Hepatocyte (in vitro differentiated cells): ENCODE data around the gene SRP72. TPM values are rescaled to one million over a fixed set of nuclear protein-coding genes. Genes with fewer than 3 reads are reported as not detected.

Experiments used
- DNase-seq: peaks from one replicate; pipeline ENCODE4 v3.0.0-alpha.2; 2016; ENCODE audit warnings: low spot score
- H2AFZ ChIP-seq: fragments of 200-600 bp; sonication (generic); 2 replicates; pipeline ENCODE4 v1.6.0; 2016; ENCODE audit warnings: antibody characterized with exemption, mild to moderate bottlenecking
- H3K27ac ChIP-seq: fragments of 200-600 bp; sonication (generic); 2 replicates; pipeline ENCODE4 v1.5.1; 2016; ENCODE audit warnings: mild to moderate bottlenecking
- H3K27me3 ChIP-seq: fragments of 200-600 bp; sonication (generic); 2 replicates; pipeline ENCODE4 v1.6.1; 2016
- H3K36me3 ChIP-seq: fragments of 200-600 bp; sonication (generic); replicated peaks from 2 replicates; pipeline ENCODE4 v1.5.1; 2016; ENCODE audit warnings: low read depth; ENCODE audit not compliant: insufficient read depth
- H3K4me1 ChIP-seq: fragments of 200-600 bp; sonication (generic); 2 replicates; pipeline ENCODE4 v1.5.1; 2016; ENCODE audit warnings: mild to moderate bottlenecking, moderate library complexity; ENCODE audit not compliant: insufficient read depth
- H3K4me2 ChIP-seq: fragments of 200-600 bp; sonication (generic); 2 replicates; pipeline ENCODE4 v1.6.0; 2016
- H3K4me3 ChIP-seq: fragments of 200-600 bp; sonication (generic); 2 replicates; pipeline ENCODE4 v1.5.1; 2016; ENCODE audit warnings: mild to moderate bottlenecking
- H3K79me2 ChIP-seq: fragments of 200-600 bp; sonication (generic); 2 replicates; pipeline ENCODE4 v1.6.0; 2017; ENCODE audit warnings: mild to moderate bottlenecking
- H3K9me2 ChIP-seq: fragments of 200-600 bp; sonication (generic); replicated peaks from 2 replicates; pipeline ENCODE4 v1.6.0; 2017; ENCODE audit warnings: mild to moderate bottlenecking; ENCODE audit not compliant: insufficient read depth
- H3K9me3 ChIP-seq: fragments of 200-600 bp; sonication (generic); 2 replicates; pipeline ENCODE4 v1.5.1; 2016; ENCODE audit warnings: low read depth, mild to moderate bottlenecking
- H4K20me1 ChIP-seq: fragments of 200-600 bp; sonication (generic); 2 replicates; pipeline ENCODE4 v1.6.0; 2016; ENCODE audit warnings: mild to moderate bottlenecking; ENCODE audit not compliant: insufficient read depth, poor library complexity, severe bottlenecking
- EZH2 ChIP-seq: fragments of 200-600 bp; sonication (generic); IDR thresholded peaks from 2 replicates; pipeline ENCODE4 v1.6.1; 2016; ENCODE audit warnings: antibody characterized with exemption, mild to moderate bottlenecking, borderline replicate concordance
- EZH2phosphoT487 ChIP-seq: fragments of 200-600 bp; sonication (generic); IDR thresholded peaks from one replicate; pipeline ENCODE4 v1.6.1; 2018; ENCODE audit warnings: antibody characterized with exemption, mild to moderate bottlenecking, low read depth, moderate library complexity; ENCODE audit not compliant: unreplicated experiment, severe bottlenecking
- WGBS: methylation state at CpG from one replicate; pipeline ENCODE4 v1.1.6; 2016; ENCODE audit warnings: low lambda C conversion rate; ENCODE audit errors: missing lambda C conversion rate; 5-methylcytosine and 5-hydroxymethylcytosine counted together
- polyA plus RNA-seq: library from polyadenylated mRNA; unstranded; fragments of >200 nt; fragmentation: Nextera tagmentation; extraction: Ambion mirVana; gene quantifications from 2 replicates; pipeline ENCODE4 v1.2.1, GENCODE V29; 2016
- total RNA-seq: library from RNA; depleted of rRNA; stranded (reverse); fragments of >200 nt; gene quantifications from 2 replicates; pipeline ENCODE4 v1.2.3, GENCODE V29; 2014
- TF ChIP-seq, protein P1 (sequence below): fragments of 200-600 bp; sonication (generic); IDR thresholded peaks from 2 replicates; pipeline ENCODE4 v1.5.1; 2016; ENCODE audit warnings: antibody characterized with exemption, mild to moderate bottlenecking; ENCODE audit not compliant: poor library complexity

The SRP72 gene
- total and polyA plus RNA-seq, 2 experiments from 2014 or later, result 58.8 to 79.4 TPM

DNA sequence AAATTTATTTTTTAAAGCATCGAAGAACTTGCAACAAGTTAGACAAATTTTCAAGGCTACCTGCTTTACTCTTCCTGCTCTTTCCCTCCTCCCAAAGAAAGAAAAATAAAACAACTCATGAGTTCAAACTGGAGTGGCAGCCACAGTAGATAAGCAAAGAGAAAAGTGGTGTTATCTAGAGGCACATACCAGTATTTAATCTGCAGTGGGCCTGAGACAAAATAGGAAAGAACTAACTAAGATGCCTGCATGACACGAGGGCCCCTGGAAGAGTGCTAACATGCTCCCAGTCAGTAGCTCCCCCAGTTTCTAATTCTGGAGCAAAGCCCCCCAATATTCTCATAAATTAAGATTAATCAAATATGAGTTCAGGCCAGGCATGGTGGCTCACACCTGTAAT lies 46.1 kb downstream of the SRP72 start:
- Histone ChIP-seq H3K36me3 (no peaks in the 10 kb centered on the region), H3K4me3 (no peak overlapping the region), H3K4me2 (no peak overlapping the region), H3K9me2 (no peaks in the 10 kb centered on the region), H3K27ac (no peak overlapping the region), H2AFZ (no peak overlapping the region), H4K20me1 (no peaks in the 10 kb centered on the region), H3K27me3 (no peaks in the 10 kb centered on the region), H3K9me3 (no peaks in the 10 kb centered on the region), H3K79me2 (no peaks in the 10 kb centered on the region), H3K4me1 (no peaks in the 10 kb centered on the region)
- WGBS, result 52% methylated on average over 2 of the region's 2 CpGs
- no peak for DNase-seq
- TF ChIP-seq EZH2 (no peak), EZH2phosphoT487 (no peak)
- TF ChIP-seq, protein P1, sequence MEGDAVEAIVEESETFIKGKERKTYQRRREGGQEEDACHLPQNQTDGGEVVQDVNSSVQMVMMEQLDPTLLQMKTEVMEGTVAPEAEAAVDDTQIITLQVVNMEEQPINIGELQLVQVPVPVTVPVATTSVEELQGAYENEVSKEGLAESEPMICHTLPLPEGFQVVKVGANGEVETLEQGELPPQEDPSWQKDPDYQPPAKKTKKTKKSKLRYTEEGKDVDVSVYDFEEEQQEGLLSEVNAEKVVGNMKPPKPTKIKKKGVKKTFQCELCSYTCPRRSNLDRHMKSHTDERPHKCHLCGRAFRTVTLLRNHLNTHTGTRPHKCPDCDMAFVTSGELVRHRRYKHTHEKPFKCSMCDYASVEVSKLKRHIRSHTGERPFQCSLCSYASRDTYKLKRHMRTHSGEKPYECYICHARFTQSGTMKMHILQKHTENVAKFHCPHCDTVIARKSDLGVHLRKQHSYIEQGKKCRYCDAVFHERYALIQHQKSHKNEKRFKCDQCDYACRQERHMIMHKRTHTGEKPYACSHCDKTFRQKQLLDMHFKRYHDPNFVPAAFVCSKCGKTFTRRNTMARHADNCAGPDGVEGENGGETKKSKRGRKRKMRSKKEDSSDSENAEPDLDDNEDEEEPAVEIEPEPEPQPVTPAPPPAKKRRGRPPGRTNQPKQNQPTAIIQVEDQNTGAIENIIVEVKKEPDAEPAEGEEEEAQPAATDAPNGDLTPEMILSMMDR, result no peak

DNA sequence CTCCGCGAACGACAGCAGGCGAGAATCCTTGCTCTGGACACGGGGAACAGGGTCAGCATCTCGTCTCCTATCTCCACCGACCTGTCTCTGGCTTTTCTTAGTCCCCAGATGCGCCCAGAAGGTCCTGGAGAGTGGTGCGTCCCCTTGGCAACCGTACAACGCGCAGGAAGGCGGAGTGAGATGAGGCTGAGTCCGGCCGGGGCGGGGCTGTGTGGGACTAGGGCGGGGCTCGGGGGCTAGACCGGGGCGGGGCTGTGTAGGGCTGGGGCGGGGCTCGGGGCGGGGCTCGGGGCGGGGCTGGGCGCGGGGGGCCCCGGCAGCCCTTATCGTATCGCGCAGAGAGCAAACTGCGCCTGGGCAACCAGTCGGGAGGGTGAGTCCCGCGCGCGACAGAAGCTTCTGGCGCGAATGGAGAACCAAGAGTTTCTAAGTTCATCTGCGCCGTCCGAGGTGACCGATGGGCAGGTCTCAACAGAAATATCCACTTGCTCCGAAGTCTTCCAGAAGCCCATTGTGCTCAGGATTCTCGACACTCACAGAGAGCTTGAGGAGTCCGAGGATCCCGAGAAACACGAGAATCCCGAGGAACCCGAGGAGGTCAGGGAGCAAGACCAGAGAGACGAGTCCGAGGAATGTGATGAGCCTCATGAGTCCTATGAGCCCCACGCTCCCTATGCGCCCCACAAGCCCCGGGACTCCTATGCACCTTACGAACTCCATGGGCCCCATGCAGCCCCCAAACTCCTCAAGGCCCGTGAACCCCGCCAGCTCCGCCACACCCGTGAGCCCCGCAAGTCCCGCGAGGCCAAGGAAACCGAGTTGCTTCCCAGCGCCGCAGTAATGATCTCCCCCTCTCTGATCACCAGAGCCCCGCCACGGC lies 63.1 kb downstream of the SRP72 start:
- H3K79me2 ChIP-seq, result no peaks in the 10 kb centered on the region
- no peaks in the 10 kb centered on the region for H3K4me1 ChIP-seq
- H3K9me3 ChIP-seq, result no peaks in the 10 kb centered on the region
- no peaks in the 10 kb centered on the region for H4K20me1 ChIP-seq
- peaks cover 9% of the 10 kb centered on the region for H3K27me3 ChIP-seq
- DNase-seq, result peak; percentile 91
- no peak overlapping the region for H3K27ac ChIP-seq
- TF ChIP-seq, protein P1, result no peak
- TF ChIP-seq EZH2, result no peak
- no peak for TF ChIP-seq EZH2phosphoT487
- no peaks in the 10 kb centered on the region for H3K36me3 ChIP-seq
- peak overlapping the region; percentile 89 for H3K4me2 ChIP-seq
- peak overlapping the region; percentile 60 for H3K4me3 ChIP-seq
- H3K9me2 ChIP-seq, result no peaks in the 10 kb centered on the region
- peak overlapping the region; percentile 88 for H2AFZ ChIP-seq
- WGBS, result 7% methylated on average over 59 of the region's 68 CpGs

DNA sequence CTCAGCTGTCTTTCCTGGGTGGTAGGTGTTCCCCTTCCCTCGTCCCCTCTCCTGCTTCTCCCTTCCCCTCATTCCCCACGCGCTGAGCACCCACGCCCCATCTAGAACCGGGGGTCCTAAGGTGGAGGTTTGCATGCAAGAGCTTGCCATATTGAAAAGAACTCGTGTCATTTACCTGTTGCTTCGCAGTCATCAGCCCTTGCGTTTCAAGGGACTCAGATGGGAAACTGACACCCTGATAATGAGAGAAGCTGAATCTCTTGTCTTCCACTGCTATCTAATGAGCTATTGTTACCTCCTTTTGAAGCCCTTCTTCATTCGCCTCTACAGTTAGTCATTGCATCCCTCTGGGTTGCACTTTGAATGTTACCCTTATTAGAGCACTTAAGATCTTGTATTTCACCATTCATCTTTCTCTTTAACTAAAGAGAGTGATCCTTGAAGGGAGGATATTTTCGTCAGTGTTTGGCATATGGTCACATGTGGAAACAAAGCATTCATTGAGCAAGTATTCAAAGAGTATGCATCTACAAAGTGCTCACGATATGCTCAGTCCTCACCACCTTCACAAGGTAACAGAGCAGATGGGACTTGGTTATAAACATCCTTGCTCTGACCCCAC lies 63.8 kb downstream of the SRP72 start:
- 44% methylated on average over 11 of the region's 11 CpGs for WGBS
- Histone ChIP-seq H3K9me3 (no peaks in the 10 kb centered on the region), H3K27ac (no peak overlapping the region), H3K4me2 (peak overlapping the region; percentile 89), H3K4me3 (peak overlapping the region; percentile 60), H3K27me3 (peaks cover 9% of the 10 kb centered on the region), H4K20me1 (no peaks in the 10 kb centered on the region), H3K4me1 (no peaks in the 10 kb centered on the region), H3K36me3 (no peaks in the 10 kb centered on the region), H3K79me2 (no peaks in the 10 kb centered on the region), H3K9me2 (no peaks in the 10 kb centered on the region), H2AFZ (peak overlapping the region; percentile 88)
- DNase-seq, result no peak
- TF ChIP-seq, protein P1, result no peak
- TF ChIP-seq EZH2phosphoT487 (no peak), EZH2 (no peak)
